ENCODE measurements around the gene CUL7. TPM values are rescaled to one million over a fixed set of nuclear protein-coding genes. Genes with fewer than 3 reads are reported as not detected.
"Not testable (repeated sequence)": the region's sequence is repeated elsewhere in the genome, so short reads cannot be mapped to it uniquely, and the experiment has no call there.

The CUL7 gene
- total RNA-seq, 1 donor from 2014 or later, result 58.1 TPM

GRCh38 chr6:43047998-43048397, 5.7 kb downstream of the CUL7 start:
- DNase-seq (ENCODE audit: low read depth), result no peak

GRCh38 chr6:43045371-43045930, 8.2 kb downstream of the CUL7 start:
- no peak for DNase-seq (ENCODE audit: low read depth)

- no peak for DNase-seq (ENCODE audit: low read depth)
Observed at GRCh38 chr6:43043310-43043709, 10.3 kb downstream of the CUL7 start.

- not testable (repeated sequence) for DNase-seq (ENCODE audit: low read depth)
Observed at GRCh38 chr6:43041475-43041874, 12.2 kb downstream of the CUL7 start.

- no peak for DNase-seq (ENCODE audit: low read depth)
Observed at GRCh38 chr6:43040542-43041257, 13.0 kb downstream of the CUL7 start.

- DNase-seq (ENCODE audit: low read depth), result no peak
Observed at GRCh38 chr6:43038727-43039126, 14.9 kb downstream of the CUL7 start.

- DNase-seq (ENCODE audit: low read depth), result no peak
Observed at GRCh38 chr6:43037706-43038105, 15.9 kb downstream of the CUL7 start.

GRCh38 chr6:43037197-43037596, 16.5 kb downstream of the CUL7 start:
- DNase-seq (ENCODE audit: low read depth), result no peak

GRCh38 chr6:43036712-43037111, 16.9 kb downstream of the CUL7 start:
- DNase-seq (ENCODE audit: low read depth), result no peak

GRCh38 chr6:43035495-43036194, 18.0 kb downstream of the CUL7 start:
- DNase-seq (ENCODE audit: low read depth), result no peak

- no peak for DNase-seq (ENCODE audit: low read depth)
Observed at GRCh38 chr6:43034190-43034525, 19.5 kb downstream of the CUL7 start.

- no peak for DNase-seq (ENCODE audit: low read depth)
Observed at GRCh38 chr6:43033496-43034189, 20.0 kb downstream of the CUL7 start.

GRCh38 chr6:43032326-43032725, 21.3 kb downstream of the CUL7 start:
- DNase-seq (ENCODE audit: low read depth), result no peak

- DNase-seq (ENCODE audit: low read depth), result peak; percentile 12
Observed at GRCh38 chr6:43029120-43029519, 24.5 kb downstream of the CUL7 start.

- DNase-seq (ENCODE audit: low read depth), result peak; percentile 44
Observed at GRCh38 chr6:43026365-43026764, 27.3 kb downstream of the CUL7 start.

GRCh38 chr6:43024436-43024835, 29.2 kb downstream of the CUL7 start:
- no peak for DNase-seq (ENCODE audit: low read depth)

GRCh38 chr6:43021270-43022047, 32.2 kb downstream of the CUL7 start, which contains the start of gene RRP36:
TSS of gene RRP36 (plus strand) at chr6:43021623. CDS start at chr6:43021655, 32 bp downstream.
- peak; percentile 83 for DNase-seq (ENCODE audit: low read depth)

GRCh38 chr6:43020847-43021246, 32.8 kb downstream of the CUL7 start:
- DNase-seq (ENCODE audit: low read depth), result peak; percentile 51

- DNase-seq (ENCODE audit: low read depth), result no peak
Observed at GRCh38 chr6:43020052-43020705, 33.5 kb downstream of the CUL7 start.

- no peak for DNase-seq (ENCODE audit: low read depth)
Observed at GRCh38 chr6:43019152-43019551, 34.5 kb downstream of the CUL7 start.

- no peak for DNase-seq (ENCODE audit: low read depth)
Observed at GRCh38 chr6:43016943-43017334, 36.7 kb downstream of the CUL7 start.
